GM18502 (cell line): ENCODE data around the gene SDCBP2.
"Not testable (repeated sequence)": the region's sequence is repeated elsewhere in the genome, so short reads cannot be mapped to it uniquely, and the experiment has no call there.

ENCODE experiments used
- ATAC-seq: cut with Tn5 transposase; IDR thresholded peaks from one replicate; pipeline ENCODE4 v1.9.1; 2021; ENCODE audit warnings: mild to moderate bottlenecking; ENCODE audit not compliant: unreplicated experiment, poor library complexity

Gene SDCBP2

GRCh38 chr20:1362484-1362883 lies 33.5 kb upstream of the SDCBP2 start:
- no peak for ATAC-seq

GRCh38 chr20:1360094-1360846 lies 31.3 kb upstream of the SDCBP2 start:
- ATAC-seq: no peak

- no peak for ATAC-seq
These were observed 29.2 kb upstream of the SDCBP2 start for GRCh38 chr20:1357921-1358671.

GRCh38 chr20:1353956-1354355 lies 25.0 kb upstream of the SDCBP2 start:
- no peak for ATAC-seq

GRCh38 chr20:1346315-1346969 lies 17.5 kb upstream of the SDCBP2 start:
- ATAC-seq: no peak

- ATAC-seq: no peak
These were observed 16.8 kb upstream of the SDCBP2 start for GRCh38 chr20:1345756-1346093.

GRCh38 chr20:1345030-1345755 lies 16.3 kb upstream of the SDCBP2 start:
- ATAC-seq: no peak

- ATAC-seq: not testable (repeated sequence)
These were observed 14.6 kb upstream of the SDCBP2 start for GRCh38 chr20:1343446-1344124.

- no peak for ATAC-seq
These were observed 12.8 kb upstream of the SDCBP2 start for GRCh38 chr20:1341561-1342265.

- no peak for ATAC-seq
These were observed 9.9 kb upstream of the SDCBP2 start for GRCh38 chr20:1338801-1339200.

GRCh38 chr20:1338096-1338495 lies 9.2 kb upstream of the SDCBP2 start:
- ATAC-seq: no peak

- ATAC-seq: no peak
These were observed 8.5 kb upstream of the SDCBP2 start for GRCh38 chr20:1337441-1337840.

GRCh38 chr20:1336699-1337367 lies 7.9 kb upstream of the SDCBP2 start:
- ATAC-seq: no peak

GRCh38 chr20:1335961-1336698 lies 7.2 kb upstream of the SDCBP2 start:
- no peak for ATAC-seq

GRCh38 chr20:1334761-1335160 lies 5.8 kb upstream of the SDCBP2 start:
- no peak for ATAC-seq

- no peak for ATAC-seq
These were observed 5.4 kb upstream of the SDCBP2 start for GRCh38 chr20:1334370-1334731.

GRCh38 chr20:1333462-1334369 lies 4.8 kb upstream of the SDCBP2 start:
- ATAC-seq: no peak
